Inflammatory macrophage (primary cell): ENCODE results near the gene HS6ST1.
A peak's percentile ranks its signal among the peaks of the same experiment; 100 is the strongest.

Source experiments
- DNase-seq, 2 donors: peaks; one replicate each; pipeline ENCODE4 v3.0.0-alpha.2; 2020 to 2022

The HS6ST1 gene

GRCh38 chr2:128298286-128298685 lies 20.4 kb downstream of the HS6ST1 start:
- no peak for DNase-seq

DNA sequence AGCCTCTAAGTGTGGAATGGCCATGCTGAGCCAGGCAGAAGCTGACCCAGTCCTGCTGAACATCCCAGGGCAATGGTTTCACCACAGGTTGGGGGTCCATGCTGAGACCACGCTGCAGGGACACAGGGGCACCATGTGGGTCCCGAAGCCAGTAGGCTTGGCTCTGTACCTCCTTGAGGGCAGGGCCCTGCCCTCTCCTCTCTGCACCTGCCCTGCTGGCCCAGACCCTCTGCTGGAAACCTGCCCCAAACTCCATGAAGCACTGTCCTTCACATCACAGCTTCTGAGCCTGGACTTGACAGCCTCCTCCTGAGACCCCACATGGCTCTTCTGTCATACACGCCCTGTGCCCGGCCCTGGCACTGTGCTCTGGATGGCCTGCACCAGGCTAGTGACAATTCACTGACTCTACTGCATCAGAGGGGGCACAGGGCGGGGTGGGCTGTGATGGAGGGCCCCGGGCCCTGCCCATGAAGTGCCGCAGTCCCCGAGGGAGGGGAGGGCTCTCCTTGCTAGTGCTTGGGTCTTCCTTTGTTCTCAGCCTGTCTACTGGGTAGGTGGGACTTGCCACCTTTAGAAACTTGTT lies 24.7 kb downstream of the HS6ST1 start:
- DNase-seq = no peak

GRCh38 chr2:128293426-128293755 lies 25.3 kb downstream of the HS6ST1 start:
- DNase-seq = no peak

- DNase-seq = peak in 1 of 2 donors; percentile 32
Measured at GRCh38 chr2:128292599-128293425, 25.9 kb downstream of the HS6ST1 start.

DNA sequence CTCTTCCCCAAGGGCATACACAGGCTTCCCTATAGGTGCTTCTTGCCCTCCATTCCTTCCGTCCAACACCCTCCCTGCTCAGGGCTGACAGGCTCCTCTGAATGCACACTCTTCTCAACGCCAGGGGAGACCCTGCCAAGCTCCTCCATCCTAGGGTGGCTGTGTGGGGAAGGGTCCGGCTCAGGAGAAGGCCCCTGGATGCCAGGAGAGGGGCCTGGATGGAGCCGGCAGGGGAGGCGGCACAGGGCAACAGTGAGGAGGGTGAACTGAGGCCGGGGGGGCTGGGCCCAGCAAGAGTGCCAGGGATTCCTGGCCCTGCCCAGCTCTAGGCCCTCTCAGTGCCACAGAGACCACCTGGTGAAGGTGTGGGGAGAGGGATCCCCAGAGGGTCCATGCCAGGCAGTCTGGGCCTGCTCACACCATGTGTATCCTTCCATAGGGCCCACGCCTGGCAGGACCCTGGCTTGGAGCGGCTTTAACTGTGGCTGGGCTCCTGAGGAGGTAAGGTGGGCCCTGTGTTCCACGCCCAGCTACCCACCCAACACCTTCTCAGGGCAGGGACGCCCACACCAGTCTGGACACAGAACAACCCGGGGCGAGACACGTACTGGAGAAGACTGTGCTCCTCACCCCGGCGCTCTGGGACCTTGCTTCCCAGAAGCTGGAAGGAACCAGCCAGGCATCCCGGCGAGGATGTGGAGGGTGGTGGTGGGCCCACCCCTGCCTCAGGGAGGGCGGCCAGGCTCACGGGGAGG lies 26.6 kb downstream of the HS6ST1 start:
- no peak for DNase-seq

DNA sequence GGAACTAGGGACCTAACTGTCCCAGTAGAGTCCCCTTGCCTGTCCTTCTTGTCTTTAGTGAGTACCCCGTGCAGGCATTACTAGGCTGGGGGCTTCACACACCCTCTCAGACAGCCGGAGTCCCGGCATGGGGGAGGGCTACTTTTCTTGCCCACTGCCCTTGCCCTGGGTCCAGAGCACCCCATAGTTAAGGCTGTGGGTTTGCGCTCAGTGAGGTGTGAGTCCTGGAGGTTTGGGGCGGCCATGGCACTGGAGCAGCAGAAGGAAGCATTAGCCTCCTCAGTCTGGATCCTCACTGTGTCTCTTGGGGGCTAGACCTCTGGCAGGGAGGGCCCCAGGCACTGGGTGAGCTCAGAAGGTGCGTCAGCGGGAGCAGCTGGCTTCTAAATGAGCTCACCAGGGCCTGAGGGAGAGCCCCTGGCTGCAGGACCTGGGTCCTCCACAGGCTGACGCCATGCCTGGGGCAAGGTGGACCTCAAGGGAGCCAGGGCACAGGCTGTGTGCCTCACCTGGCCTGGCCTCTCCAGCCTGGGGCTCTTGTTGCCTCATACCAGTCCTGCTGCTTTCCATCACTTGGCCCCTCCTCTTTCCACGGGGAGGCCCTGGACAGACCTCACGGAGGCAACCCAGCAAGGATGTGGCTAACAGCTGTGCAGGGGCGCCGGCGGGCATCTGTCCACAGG lies 27.4 kb downstream of the HS6ST1 start:
- DNase-seq = no peak

- DNase-seq = no peak
Measured at GRCh38 chr2:128290356-128290755, 28.3 kb downstream of the HS6ST1 start.

DNA sequence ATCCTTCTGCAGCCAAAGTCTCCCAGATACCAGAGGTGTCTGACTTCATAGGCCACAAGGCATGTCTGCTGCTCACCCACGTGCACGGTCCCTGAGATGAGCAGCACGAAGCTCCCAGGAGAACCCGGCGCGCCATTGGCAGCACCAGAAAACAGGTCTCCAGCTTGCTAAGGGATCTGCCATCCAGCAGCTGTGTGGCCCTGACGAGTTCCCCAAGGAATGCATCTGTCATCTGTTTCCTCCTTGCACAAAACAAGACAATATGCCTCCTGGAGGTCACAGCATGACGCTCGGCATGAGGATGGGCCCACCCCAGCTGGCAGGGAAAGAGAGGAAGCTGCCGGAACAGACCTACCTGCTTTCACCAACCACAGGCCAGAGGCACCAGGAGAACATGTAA lies 29.2 kb downstream of the HS6ST1 start:
- no peak for DNase-seq

- no peak for DNase-seq
Measured at GRCh38 chr2:128288781-128289180, 29.9 kb downstream of the HS6ST1 start.

- no peak for DNase-seq
Measured at GRCh38 chr2:128287780-128288735, 30.6 kb downstream of the HS6ST1 start.

GRCh38 chr2:128286905-128287779 lies 31.5 kb downstream of the HS6ST1 start:
- DNase-seq = no peak

- DNase-seq = no peak
Measured at GRCh38 chr2:128286011-128286721, 32.5 kb downstream of the HS6ST1 start.

GRCh38 chr2:128285329-128285931 lies 33.2 kb downstream of the HS6ST1 start:
- DNase-seq = no peak

- DNase-seq = no peak
Measured at GRCh38 chr2:128284841-128285240, 33.8 kb downstream of the HS6ST1 start.

DNA sequence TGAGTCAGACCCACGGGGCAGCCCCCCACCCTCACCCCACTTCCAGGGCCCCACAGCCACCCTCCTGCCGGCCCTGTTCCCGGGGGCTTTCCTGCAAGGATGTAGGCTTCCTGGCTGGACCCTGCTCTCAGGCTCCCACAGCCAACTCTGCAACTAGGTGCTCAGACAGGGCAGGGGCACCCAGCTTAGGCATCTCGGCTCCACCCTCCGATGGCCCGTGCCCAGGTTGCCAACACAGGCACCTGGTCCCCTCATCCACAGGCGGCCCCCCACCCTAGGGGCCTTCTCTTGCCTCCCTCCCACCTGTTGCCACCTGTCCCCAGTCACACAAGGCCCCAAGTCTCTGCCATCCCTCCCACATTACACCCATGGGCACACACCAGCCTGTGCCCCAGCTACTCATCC lies 34.6 kb downstream of the HS6ST1 start:
- DNase-seq = no peak

DNA sequence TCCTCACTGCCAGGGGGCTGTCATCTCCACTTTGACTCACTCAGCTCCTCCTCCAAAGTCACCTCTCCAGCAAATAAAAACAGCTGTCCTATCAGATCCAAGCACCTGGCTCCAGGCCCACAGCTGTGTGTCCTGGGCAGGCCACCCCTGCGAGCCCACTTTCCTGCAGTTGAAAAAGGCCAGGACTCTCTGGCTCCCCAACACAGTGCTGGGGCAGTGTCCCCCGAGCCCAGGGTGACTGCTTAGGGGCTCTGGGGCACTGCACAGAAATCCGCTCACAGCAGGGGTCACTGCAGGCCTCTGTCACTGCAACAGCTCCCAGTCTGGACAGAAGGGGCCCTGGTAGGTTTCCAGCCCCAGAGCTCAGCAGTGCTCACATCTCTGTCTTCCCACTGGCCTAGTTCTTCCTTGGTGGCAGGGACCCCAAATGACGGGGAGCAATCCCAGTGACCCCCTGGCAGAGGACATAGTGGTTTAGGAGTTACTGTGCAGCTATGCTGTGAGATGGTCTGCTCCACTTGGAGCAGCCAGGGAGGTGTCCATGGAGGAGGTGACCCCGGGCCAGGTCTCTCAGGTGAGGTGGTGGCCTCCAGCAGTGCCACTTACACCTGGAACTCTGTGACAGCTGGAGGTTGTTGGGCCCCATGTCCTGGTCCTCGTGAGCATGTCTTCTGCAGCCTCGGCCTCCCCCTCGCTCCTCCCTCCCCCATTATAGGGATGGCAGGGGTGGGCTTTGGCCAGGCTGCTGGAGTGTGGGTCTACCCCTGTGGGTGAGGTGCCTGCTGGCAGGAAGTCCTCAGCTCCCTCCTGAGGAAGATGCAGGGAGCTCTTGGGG lies 35.5 kb downstream of the HS6ST1 start:
- DNase-seq = no peak

DNA sequence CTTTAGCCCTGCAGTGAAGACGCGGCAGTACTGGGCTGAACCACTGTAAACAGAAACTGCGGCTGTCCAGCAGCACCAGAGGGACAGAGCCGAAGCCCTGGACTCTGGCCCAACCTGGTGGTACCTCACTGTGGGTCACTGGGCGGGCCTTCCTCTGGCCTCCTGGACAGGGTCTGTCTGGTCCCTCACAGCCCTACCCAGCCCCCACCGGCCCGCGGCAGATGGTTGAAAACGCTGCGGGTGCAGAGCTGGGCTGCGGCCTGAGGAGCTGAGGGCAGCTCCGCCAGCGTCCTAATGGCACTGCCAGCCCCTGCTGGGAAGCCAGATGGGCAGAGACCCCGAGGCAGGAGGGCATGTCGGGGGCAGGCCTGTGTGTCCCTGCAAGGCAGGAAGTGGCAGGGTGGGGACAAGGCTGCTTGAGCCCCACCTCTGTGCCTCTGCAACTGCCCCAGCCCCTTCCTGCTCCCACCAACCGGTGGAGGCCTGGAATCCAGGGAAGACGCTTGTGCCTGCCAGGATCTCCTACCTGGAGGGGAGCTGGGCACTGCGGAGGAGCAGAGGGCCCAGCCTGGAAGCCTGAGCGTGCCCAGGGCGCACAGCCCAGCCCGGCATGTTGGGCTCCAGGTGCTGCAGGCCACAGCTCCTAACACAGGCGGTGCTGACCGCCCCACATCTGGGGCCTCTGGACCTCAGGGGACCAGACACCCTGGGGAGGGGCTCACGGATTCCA lies 36.3 kb downstream of the HS6ST1 start:
- no peak for DNase-seq

DNA sequence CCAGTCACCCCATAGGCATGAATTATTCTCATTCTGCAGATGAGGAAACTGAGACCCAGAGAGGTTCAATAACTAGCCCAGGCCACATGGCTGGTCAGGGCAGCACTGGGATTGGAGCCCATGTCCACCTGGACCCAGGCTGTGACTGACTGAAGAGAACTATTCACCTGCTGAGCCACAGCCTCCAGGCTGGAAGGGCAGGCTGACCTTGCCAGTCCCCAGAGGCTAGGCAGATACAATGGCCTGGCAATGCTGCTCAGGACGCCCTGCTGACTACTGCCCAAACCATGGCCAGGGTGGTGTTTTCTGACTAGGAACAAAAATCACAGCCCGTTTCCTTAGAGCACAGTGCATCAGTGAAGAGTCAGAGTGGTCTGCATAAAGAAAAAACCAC lies 36.8 kb downstream of the HS6ST1 start:
- DNase-seq = no peak
